GM19467 (cell line): ENCODE results near the gene WDR64.
"Not testable (repeated sequence)": the region's sequence is repeated elsewhere in the genome, so short reads cannot be mapped to it uniquely, and the experiment has no call there.

Experiments used
- ATAC-seq: cut with Tn5 transposase; IDR thresholded peaks from one replicate; pipeline ENCODE4 v1.9.1; 2021; ENCODE audit warnings: mild to moderate bottlenecking, moderate library complexity; ENCODE audit not compliant: unreplicated experiment

WDR64 gene

GRCh38 chr1:241787691-241788090 lies 135.6 kb downstream of the WDR64 start:
- no peak for ATAC-seq

- no peak for ATAC-seq
These were observed 137.0 kb downstream of the WDR64 start for GRCh38 chr1:241789061-241789460.

- no peak for ATAC-seq
These were observed 147.3 kb downstream of the WDR64 start for GRCh38 chr1:241799416-241799815.

GRCh38 chr1:241800640-241801039 lies 148.6 kb downstream of the WDR64 start:
- peak; percentile 57 for ATAC-seq

GRCh38 chr1:241802863-241803262 lies 150.8 kb downstream of the WDR64 start:
- ATAC-seq, result no peak

- ATAC-seq, result not testable (repeated sequence)
These were observed 152.6 kb downstream of the WDR64 start for GRCh38 chr1:241804706-241805105.

GRCh38 chr1:241808265-241808664 lies 156.2 kb downstream of the WDR64 start:
- ATAC-seq, result no peak

- ATAC-seq, result peak; percentile 85
These were observed 158.8 kb downstream of the WDR64 start for GRCh38 chr1:241810769-241811405.

- ATAC-seq, result no peak
These were observed 161.8 kb downstream of the WDR64 start for GRCh38 chr1:241813768-241814320.

GRCh38 chr1:241816008-241816407 lies 163.9 kb downstream of the WDR64 start:
- ATAC-seq, result no peak

GRCh38 chr1:241817331-241817792 lies 165.3 kb downstream of the WDR64 start:
- no peak for ATAC-seq

- ATAC-seq, result no peak
These were observed 166.0 kb downstream of the WDR64 start for GRCh38 chr1:241817956-241818612.

- ATAC-seq, result no peak
These were observed 167.3 kb downstream of the WDR64 start for GRCh38 chr1:241819340-241819866.

- ATAC-seq, result no peak
These were observed 169.3 kb downstream of the WDR64 start for GRCh38 chr1:241821363-241821762.

GRCh38 chr1:241822846-241823245 lies 170.8 kb downstream of the WDR64 start:
- no peak for ATAC-seq

GRCh38 chr1:241823925-241824324 lies 171.8 kb downstream of the WDR64 start:
- no peak for ATAC-seq

GRCh38 chr1:241825581-241825980 lies 173.5 kb downstream of the WDR64 start:
- no peak for ATAC-seq

GRCh38 chr1:241826613-241827012 lies 174.5 kb downstream of the WDR64 start:
- not testable (repeated sequence) for ATAC-seq

GRCh38 chr1:241827264-241827663 lies 175.2 kb downstream of the WDR64 start:
- no peak for ATAC-seq

- ATAC-seq, result no peak
These were observed 176.5 kb downstream of the WDR64 start for GRCh38 chr1:241828463-241829021.

GRCh38 chr1:241829468-241829867 lies 177.4 kb downstream of the WDR64 start:
- no peak for ATAC-seq
